Endometrial microvascular endothelial cells (primary cell): ENCODE measurements around the gene DLG2. TPM values are rescaled to one million over a fixed set of nuclear protein-coding genes. Genes with fewer than 3 reads are reported as not detected.
"Not testable (repeated sequence)": the region's sequence is repeated elsewhere in the genome, so short reads cannot be mapped to it uniquely, and the experiment has no call there.

Experiments used
- in situ Hi-C: cut with HindIII; loops from 2 replicates; pipeline ENCODE4 v1.10.0; 2017; ENCODE audit warnings: low sequenced_read_pairs, low pct_unique_long_range_greater_than_20kb; ENCODE audit errors: inconsistent ontology term
- total RNA-seq: library from RNA; depleted of rRNA; stranded (reverse); fragments of >200 nt; gene quantifications from one replicate; pipeline ENCODE4 v1.2.3, GENCODE V29; 2015; ENCODE audit errors: inconsistent ontology term

Gene DLG2
- total RNA-seq, 1 donor from 2014 or later, result not detected

DNA sequence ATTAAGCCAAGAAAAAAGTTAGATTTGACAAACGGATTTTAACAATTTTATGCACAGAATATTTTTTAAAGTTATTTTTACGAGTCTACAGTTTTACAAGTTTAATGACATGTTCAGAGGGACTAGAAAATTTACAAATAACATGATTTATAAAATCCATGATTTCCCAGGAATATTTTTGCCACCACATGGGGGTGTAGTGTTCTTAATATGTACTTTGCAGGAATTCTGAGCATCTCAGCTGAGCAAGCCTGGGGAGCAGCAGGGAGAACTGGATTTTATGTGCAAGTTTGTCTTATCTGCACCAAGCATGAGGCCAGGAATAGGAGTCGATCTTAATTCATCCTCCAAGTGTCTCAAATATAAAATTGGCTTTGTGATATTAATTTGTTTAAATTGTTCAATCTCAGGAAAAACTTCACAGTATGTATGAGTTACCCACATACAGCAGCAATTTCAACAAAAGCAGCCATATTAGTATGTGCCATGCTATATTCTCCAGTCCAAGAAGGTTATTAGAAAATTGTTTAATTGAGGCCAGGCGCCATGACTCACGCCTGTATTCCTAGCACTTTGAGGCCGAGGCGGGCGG, 826.3 kb downstream of the DLG2 start:
- in situ Hi-C loops, result no loop called here

GRCh38 chr11:84799112-84799511, 828.0 kb downstream of the DLG2 start:
- in situ Hi-C loops, result no loop called here

GRCh38 chr11:84795698-84796097, 831.4 kb downstream of the DLG2 start:
- in situ Hi-C loops, result no loop called here

DNA sequence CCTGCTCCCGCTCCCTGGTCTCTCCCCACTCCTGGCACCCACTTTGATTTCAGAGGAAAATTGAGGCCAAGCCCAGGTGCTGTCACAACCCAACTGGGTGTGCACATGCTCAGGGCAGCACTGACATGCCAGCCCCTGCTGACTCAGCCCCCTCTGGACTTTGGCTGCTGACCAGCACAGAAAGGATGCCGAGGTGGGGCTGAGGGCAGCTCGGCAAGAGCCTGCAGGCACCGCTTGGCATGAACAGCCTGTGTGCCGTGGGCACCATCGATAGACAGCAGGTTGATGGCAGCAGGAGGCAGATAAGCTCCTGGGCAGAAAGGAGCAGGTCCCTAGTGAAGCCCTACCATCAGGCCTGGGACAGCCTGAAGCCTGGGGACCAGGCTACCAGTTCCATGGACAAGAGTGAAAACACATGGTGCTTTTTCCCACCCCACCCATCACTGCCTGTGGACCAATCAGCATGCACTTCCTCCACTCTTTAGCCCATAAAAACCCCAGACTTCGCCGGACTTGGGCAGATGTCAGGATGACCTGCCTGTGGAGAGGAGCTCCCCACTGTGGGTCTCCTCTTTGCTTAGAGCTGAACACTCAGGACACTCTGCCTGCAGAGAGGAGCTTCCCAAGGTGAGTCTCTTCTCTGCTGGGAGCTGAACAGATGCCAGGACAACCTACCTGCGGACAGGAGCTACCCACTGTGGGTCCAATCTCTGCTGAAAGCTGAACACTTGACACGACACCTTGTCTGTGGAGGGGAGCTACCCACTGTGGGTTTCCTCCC, 832.3 kb downstream of the DLG2 start:
- in situ Hi-C loops, result no loop called here

DNA sequence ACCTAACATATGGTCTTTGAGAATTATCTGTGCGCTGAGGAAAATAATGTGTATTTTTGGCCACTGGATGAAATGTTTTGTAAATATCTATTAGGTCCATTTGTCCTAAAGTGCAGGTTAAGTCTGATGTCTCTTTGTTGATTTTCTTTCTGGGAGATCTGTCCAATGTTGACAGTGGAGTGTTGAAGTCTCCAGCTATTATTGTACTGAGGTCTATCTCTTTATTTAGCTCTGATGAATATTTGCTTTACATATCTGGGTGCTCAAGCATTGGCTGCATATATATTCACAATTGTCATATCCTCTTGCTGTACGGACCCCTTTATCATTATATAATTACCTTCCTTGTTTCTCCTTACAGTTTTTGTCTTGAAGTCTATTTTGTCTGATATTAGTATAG, 833.8 kb downstream of the DLG2 start:
- in situ Hi-C loops, result no loop called here

DNA sequence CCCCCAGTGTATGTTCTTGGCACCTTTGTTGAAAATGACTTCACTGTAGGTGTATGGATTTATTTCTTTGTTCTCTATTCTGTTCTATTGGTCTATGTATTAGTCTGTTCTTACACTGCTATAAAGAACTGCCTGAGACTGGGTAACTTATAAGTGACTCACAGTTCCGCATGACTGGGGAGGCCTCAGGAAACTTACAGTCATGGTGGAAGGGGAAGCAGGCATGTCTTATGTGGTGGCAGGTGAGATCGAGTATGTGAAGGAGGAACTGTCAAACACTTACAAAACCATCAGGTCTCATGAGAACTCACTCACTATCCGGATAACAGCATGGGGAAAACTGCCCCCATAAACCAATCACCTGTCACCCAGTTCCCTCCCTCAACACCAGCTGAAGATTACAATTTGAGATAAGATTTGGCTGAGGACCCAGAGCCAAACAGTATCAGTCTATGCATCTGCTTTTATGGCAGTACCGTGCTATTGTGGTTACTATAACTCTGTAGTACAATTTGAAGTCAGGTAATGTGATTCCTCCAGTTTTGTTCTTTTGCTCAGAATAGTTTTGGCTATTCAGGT, 836.2 kb downstream of the DLG2 start:
- in situ Hi-C loops, result no loop called here

- in situ Hi-C loops, result no loop called here
Measured at GRCh38 chr11:84788220-84788619, 838.9 kb downstream of the DLG2 start.

DNA sequence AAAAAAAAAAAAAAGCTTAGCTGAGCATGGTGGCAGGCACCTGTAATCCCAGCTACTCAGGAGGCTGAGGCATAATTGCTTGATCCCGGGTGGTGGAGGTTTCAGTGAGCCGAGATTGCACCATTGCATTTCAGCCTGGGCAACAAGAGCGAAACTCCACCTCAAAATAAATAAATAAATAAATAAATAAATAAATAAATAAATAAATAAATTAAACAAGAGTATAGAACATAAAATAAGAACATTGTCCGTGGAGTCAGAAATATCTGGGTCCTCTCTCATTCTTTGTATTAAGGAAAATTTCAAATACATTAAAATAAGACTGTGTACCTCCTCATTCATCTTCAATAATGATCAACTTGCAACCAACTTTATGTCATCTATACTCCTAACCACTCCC, 843.0 kb downstream of the DLG2 start:
- in situ Hi-C loops, result not testable (repeated sequence)

- in situ Hi-C loops, result no loop called here
Measured at GRCh38 chr11:84780689-84781293, 846.4 kb downstream of the DLG2 start.

DNA sequence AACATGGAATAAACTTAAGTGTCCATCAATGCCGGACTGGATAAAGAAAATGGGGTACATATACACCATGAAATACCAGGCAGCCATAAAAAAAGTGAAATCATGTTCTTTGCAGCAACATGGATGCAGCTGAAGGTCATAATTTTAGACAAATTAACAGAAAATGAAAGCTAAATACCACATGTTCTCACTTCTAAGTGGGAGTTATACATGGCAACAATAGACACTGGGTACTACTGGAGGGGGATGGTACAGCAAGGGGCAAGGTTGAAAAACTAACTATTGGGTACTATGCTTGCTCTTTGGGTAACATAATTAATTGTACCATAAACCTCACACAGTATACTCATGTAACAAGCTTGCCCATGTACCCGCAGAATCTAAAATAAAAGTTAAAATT, 851.6 kb downstream of the DLG2 start:
- in situ Hi-C loops, result no loop called here

- in situ Hi-C loops, result no loop called here
Measured at GRCh38 chr11:84763931-84764330, 863.2 kb downstream of the DLG2 start.

- in situ Hi-C loops, result no loop called here
Measured at GRCh38 chr11:84757711-84758110, 869.4 kb downstream of the DLG2 start.

- in situ Hi-C loops, result no loop called here
Measured at GRCh38 chr11:84751371-84751770, 875.8 kb downstream of the DLG2 start.

DNA sequence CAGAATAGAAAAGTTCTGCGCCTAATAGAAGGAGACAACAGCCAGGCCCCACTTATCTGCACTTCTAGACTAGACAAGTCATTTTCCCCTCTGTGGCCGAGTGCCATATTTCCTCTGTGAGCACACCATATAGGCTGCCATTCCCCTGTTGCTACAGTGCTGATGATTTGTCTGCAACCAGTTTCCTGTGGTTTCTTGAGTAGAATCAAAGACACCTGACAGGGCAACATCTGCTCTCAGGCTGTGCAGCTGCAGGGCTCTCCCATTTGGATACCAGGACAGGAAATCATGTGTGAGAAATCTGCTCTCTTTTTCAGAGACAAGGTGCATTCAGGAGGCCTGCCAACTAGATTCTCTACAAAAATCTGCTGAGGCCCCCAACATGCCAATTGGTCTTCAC, 879.3 kb downstream of the DLG2 start:
- in situ Hi-C loops, result no loop called here

DNA sequence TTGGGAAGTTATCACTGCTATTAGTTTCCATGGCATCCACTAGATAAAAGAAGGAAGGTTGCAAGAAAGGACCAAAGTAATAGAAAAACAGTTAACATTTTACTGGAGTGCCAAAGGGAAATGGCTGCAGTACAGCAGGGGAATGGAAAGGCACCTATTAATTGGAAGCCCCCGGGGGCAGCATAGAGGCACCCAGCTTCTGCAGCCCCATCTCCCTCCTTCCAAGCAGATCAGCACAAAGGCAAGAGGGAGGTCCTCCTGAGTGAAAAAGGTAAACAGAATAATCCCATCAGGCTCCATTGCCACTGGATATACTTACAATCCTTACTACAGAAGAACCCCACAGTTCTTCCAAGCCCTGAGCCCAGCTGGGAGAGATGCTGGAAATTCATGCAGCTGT, 887.1 kb downstream of the DLG2 start:
- in situ Hi-C loops, result no loop called here

DNA sequence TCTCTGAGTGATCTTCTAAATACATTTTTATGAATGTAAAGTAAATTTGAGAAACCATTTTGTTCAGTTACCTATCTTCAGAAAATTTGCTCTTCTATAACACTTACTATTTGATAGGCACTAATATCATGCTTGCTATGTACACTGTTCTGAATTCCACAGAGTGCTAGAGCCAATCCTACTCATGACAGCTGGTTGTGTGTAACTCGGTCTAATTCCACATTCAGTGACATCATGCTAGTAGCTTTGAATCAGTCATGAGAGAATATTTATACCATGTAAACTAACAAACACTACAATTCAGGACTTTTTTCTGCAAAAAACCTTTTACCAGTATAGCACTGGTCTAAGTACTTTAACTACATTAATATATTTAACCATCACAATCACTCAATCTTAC, 902.9 kb downstream of the DLG2 start:
- in situ Hi-C loops, result no loop called here

GRCh38 chr11:84722583-84723108, 904.5 kb downstream of the DLG2 start:
- in situ Hi-C loops, result no loop called here

GRCh38 chr11:84721561-84721961, 905.6 kb downstream of the DLG2 start:
- in situ Hi-C loops, result no loop called here

DNA sequence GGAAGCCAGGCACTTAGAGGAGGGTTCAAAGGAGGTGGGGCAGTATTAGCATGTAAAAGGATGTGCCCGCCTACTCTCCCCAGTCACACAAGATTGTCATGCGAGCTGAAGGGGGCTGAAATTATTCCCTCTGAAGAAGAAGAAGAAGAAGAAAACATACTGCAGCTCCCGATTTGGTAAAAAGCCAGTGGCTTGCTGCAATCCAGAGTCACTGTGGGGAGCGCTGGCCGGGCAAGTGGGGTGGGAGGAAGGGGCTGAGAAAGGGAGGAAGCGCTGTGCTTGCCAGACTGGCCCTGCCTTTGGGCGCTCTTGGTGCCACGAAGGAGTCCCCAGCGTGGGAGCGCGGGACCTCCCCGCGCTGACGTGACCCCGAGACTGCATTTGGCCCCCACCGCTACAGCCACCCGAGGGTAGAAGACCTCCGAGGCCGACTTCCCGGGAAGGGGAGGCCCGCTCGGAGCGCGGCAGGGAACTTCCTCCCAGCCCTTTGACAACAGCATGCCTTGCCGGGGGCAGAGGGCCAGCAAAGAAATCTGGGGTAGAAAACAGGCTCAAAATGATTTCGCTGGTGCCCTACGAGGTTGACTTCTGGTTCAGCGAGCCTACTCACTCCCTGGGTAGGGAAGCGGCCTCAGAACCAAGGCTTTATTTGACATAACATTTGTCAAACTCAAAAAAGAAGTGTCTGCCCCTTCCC, 906.3 kb downstream of the DLG2 start:
- in situ Hi-C loops, result no loop called here
